Fibroblast of skin of right quadriceps (primary cell): ENCODE data around the gene AP4B1.

Source experiments
- DNase-seq: peaks from one replicate; pipeline ENCODE4 v3.0.0-alpha.2; 2013

AP4B1 gene

DNA sequence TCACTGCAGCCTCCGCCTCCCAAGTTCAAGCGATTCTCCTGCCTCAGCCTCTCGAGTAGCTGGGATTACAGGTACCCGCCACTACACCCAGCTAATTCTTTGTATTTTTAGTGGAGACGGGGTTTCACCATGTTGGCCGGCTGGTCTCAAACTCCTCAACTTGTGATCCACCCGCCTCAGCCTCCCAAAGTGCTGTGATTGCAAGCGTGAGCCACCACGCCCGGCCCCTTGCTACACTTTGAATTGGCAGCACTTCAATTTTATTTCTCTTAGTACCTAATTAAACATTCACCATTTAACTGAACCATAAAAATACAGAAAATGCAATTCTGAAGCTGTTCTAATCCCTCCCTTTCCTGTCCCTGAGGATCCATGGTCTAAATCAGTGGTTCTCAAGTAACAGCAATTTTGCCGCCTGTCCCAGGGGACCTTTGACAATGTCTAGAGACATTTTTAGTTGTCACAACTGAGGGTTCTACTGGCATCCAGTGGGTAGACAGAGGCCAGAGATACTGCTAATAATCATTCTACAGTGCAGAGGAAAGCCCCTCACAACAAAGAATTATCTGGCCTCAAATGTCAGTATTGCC, 12.9 kb downstream of the AP4B1 start:
- no peak for DNase-seq

DNA sequence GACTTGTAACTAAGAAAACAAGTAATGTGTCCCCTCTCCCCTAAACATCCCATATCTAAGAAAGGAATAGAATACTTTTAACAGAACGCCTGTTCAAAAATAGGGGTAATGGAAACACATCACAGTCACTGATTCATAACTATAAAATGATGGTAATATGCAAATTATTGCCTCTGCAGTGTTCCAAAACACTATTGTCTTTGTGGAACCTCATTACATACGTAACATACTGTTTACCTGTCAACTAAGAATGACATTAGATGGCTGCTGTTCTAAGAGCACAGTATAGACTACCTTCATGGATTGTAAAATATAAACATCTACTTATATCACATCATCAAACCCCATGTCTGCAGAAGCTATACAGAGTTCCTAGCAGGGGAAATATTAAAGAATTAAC, 13.8 kb downstream of the AP4B1 start:
- DNase-seq, result no peak

DNA sequence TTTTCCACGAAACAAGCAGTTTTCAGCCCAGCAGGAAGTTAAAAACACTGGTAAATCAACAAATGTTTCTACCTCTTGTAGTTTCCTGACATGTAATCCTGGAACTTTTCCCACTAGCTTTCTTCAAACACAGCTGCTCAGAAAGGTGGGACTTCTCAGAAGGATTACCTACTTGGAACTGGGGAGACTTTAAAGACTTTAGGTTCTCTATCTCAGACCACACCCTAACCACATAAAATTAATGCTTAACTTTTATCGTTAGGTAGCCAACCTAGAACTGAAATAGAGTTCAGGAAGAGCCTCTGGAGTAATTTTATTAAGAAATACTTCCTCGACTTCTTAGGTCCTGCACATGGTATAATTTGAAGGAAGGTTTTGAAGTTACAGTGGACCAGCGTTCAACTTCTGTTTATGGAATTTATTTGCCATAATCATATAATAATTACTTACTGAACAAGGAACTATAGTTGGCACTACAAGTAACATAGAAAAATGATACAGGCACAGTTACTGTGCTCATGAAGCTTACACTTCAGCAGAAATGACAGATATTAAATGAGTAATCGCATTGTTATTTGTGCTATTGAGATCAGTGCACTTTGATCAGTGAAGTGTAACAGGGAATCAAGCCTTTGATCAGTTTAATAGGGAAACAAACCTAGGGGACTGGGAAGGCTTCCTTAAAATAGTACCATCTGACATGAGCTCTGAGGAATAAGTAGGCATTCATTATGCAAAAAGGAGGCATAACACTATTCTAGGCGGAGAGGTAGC, 17.0 kb downstream of the AP4B1 start, which contains the start of gene BCL2L15:
Gene BCL2L15 (minus strand): TSS at position 180 of the 774 bp plus-strand sequence. CDS start 206 bp downstream, outside the sequence.
- no peak for DNase-seq

DNA sequence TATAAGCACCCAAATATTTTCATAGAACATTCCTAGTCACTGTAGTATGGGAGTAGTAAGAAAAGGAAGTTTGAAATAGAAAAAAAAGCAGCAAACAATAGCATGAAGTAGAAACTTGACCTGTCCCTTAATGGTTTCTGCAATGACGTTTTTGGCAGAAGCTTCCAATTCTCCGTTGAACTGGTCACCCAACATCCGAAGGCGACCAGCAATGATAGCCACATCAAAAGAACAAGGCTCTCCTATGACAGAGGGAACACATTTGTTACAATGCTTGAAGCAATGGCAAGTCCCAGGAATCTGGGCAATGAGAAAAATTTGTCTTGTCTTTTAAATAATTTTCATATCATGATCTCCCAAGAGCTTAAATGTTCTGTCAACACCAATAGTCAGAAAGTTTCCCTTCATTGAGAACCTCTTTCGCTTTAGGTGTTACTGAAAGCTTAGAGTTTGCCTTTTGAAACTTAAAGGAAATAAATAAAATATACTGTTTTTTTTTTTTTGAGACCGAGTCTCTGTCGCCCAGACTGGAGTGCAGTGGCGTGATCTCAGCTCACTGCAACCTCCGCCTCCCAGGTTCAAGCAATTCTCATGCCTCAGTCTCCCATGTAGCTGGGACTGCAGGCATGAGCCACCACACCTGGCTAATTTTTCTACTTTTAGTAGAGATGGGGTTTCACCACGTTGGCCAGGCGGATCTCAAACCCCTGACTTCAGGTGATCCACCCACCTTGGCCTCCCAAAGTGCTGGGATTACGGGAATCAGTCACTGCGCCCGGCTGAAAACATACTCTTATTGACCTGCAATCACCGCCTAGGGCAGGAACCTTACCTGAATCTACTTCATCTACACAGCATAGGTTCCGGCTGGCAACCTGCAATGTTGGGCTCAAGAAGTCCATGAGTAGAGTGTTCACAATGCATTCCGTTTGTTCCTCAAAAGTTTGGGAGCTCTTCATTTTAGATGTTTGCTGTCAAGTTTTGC, 17.9 kb downstream of the AP4B1 start:
- DNase-seq, result no peak

DNA sequence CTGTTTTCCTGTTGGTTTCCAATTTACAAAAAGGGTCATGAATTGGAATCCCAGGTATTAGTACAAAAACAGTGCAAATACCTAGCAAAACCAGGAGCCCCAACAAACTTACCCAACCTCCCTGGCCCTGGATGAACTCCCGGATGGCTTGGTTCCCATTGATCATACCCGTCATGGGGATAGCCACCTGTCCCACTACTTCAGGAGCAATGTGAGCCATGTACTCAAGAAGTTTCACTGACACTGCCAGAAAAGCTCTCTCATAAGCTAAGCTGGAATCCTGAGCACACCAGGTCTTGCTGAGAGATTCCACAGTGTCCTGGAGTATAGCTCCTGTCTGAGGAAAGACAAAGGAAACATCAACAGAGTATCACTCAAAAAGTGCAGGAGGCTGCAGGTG, 22.9 kb downstream of the AP4B1 start:
- no peak for DNase-seq

DNA sequence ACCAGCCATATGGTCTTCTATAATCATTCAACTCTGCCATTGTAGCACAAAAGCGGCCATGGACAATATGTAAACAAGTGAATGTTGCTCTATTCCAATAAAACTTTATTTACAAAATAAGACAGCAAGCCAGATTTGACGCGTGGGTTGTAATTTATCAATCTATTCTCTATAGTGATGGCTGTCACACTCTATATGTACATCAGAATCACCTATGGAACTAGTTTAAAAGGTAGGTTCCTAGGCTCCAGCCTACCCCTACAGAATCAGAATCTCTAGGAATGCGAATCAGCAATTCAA, 24.9 kb downstream of the AP4B1 start:
- DNase-seq, result no peak

DNA sequence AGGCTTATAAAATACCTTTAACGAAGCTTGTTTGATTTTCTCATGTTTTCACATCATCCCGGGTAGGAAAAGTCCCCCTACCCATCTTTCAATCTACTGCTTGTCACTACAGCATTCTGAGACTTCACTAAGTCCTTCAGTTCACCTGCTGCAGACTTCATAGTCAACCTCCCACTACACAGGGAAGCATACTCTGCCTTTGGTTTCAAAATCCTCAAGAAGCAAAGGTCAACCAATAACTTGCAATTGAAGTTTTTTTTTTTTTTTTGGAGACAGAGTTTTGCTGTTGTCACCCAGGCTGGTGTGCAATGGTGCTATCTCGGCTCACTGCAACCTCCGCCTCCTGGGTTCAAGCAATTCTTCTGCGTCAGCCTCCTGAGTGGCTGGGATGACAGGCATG, 28.4 kb downstream of the AP4B1 start:
- DNase-seq, result no peak

DNA sequence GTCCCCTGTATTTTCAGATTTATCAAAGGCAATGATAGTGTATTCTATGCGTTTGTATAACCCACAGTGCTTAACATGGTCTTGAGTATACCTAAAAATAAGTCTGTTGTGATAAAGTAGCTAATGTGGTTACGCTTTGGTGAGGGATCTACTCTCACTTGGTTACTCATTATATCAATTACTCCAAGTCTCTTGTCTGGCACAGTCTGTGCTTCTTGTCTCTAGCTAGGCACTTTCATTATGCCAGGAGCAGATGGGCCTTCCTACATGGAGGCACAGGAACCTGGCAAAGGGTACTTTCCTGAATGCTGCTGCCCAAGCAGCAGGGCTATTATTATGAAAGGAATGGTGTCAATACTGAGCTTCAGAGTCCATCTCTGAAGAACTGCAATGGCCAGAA, 28.9 kb downstream of the AP4B1 start:
- DNase-seq, result no peak

DNA sequence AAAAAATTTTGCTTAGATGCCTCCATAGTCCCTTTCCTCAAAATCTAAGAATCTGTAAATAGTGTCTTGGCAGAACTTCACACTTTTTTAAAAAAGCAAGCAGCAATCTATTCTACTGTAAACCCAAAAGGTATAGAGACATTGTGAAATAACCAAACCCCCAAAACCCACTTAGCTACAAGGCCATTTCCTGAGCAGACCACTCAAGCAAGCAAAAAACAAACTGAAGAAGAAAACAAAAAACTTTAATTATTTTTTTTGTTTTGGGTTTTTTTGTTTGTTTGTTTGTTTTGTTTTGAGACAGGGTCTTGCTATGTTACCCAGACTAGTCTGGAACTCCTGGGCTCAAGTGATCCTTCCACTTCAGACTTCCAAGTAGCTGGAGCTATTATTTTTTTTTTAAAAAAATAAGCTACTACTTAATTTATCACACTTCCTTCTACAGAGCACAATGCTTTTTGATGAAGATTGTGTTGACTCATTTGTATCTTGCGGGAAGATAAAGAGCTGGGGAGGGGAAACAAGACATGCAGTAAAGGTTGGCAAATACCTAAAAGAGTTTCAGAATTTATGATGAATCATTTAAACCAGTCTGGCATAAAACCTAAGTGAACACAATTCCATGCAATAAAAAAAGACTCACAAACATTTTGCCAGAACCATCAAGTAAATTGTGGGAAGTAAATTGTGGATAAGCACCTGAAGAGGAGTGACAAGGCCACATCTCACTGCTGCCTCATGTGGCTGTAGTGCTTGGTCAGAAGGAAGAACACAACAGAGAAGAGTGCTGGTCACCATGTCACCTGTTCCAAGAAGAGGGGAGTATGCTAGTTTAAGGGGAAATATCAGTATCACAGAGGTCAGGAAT, 30.4 kb downstream of the AP4B1 start:
- peak; percentile 17 for DNase-seq

DNA sequence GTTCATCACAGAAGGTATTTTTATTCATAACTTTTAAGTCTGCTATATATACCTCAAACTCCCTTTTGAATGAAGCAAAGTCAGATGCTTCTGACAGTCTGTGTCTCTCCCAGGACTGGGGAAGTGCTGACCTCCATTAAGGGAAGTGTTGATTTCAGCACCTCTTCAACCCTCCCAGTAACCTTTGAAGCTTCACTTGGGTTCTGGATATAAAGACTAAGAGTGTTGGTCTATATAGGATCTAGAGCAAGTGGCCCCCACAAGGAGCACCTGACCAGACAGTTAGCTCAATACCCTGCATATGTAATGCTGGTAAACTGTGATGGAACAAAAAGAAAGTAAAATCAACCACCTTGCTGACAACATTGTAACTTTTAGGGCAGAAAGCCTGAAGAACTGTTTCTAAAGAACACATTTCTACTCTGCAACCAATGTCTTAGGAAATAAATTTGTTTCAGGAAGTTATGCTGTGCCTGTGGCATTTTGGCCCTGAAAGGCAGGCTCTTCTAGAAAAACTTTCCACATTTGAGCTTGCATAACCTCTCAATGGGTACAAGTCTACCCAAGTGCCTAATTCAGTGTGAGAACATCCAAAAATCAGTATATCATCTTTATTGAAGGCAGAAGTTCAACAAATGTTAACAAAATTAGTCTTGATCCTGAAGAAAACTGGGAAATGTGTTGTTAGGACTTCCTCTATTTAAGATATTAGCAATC, 32.2 kb downstream of the AP4B1 start:
- no peak for DNase-seq

DNA sequence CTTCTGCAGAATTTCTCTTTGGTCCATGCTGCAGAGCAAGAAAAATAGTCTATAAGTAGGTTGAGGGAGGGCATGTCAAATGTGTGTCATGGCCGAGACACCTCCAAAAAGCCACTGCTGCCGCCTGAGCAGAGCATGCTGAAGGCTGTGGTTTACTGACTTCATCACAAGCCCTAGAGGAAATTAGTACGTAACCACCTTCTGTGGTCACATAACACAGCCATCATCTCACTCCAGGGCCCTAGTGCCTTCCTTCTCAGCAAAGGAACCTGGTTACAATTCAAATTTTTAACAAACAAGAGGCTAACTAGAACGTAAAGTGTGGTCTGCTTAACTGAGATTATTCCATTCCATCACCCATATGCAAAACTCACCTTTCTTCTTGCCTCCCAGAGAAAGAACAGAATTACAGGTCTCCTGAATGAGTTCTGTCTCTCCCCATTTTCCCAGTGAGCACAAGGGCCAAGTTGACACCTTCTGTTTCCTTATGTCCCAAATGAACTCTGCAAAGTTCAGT, 32.9 kb downstream of the AP4B1 start, which contains the start of gene PTPN22:
Gene PTPN22 (minus strand): TSS at position 116 of the 517 bp plus-strand sequence.
- peak; percentile 81 for DNase-seq

DNA sequence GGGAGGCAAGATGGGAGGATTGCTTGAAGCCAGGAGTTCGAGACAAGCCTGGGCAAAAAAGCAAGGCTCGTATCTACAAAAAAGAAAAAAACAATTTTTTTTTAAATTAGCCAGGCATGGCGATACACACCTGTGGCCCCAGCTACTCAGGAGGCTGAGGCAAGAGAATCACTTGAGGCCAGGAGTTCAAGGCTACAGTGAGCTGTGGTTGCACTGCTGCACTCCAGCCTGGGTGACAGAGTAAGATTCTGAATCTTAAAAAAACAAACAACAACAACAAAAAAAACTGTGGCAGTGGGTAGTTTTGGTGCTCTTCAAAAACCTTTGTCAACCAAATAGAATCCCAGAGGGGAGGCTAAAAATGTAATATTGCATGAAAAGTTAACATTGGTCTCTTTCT, 33.8 kb downstream of the AP4B1 start:
- DNase-seq, result no peak

DNA sequence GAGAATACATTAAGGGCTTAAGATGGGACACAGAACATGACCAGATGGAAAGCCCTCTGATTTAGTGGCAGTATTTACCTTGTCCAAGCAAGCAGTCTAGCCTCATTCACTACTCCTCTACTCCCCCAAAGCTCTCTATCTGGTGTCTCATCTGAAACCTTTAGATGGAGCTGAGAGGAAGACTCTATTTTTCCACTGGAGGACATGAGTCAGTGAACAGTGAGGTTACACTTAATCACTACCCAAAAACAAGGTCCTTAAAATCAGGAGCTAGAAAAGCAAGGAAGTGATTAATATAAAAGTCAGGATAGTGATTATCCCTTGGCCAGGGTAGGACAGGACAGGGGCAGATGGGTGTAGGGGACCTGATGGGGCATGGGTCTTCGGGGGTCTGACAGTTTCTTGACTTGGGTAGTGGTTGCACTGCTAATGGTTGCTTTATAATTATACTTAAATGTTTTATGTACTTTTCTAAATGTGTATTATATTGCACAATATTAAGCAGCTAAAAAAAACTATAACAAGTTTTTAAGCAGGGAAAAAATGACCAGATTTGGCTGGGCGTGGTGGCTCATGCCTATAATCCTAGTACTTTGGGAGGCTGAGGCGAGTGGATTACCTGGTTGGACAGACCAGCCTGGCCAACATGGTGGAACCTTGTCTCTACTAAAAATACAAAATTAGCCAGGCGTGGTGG, 36.1 kb downstream of the AP4B1 start:
- DNase-seq, result peak; percentile 66

DNA sequence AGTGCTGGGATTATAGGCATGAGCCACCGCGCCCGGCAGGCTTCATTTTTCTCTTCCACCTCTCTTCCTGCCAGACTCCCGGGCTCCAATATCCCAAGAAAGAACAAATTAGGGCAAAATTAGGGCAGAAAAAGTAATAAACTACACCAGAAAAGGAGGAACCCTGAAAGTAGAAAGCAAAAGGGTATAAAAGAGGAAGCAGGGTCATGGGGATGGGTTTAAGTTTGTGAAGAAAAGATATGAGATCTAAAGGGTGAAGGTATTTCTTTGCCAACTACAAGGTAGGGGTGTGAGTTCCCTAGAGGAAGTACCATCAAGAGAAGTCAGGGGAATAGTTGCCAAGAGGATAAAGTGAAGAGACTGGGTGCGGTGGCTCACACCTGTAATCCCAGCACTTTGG, 43.0 kb downstream of the AP4B1 start:
- no peak for DNase-seq

DNA sequence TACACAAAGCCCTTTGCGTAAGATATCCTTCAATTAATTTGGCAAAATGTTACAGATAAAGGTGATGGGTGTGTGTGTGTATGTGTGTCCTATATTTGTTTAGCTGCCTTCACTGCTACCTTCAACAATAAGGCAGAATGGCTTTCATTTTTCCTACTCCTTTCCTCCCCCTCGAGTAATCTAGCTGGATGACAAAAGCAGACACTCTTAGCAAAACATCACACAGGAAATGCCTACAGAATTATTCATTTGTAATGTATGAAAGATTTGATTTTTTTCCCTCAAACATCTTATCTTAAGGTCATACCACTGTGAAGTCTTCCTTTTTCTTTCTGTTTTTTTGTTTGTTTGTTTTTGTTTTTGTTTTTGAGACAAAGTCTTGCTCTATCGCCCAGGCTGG, 43.7 kb downstream of the AP4B1 start:
- peak; percentile 84 for DNase-seq

DNA sequence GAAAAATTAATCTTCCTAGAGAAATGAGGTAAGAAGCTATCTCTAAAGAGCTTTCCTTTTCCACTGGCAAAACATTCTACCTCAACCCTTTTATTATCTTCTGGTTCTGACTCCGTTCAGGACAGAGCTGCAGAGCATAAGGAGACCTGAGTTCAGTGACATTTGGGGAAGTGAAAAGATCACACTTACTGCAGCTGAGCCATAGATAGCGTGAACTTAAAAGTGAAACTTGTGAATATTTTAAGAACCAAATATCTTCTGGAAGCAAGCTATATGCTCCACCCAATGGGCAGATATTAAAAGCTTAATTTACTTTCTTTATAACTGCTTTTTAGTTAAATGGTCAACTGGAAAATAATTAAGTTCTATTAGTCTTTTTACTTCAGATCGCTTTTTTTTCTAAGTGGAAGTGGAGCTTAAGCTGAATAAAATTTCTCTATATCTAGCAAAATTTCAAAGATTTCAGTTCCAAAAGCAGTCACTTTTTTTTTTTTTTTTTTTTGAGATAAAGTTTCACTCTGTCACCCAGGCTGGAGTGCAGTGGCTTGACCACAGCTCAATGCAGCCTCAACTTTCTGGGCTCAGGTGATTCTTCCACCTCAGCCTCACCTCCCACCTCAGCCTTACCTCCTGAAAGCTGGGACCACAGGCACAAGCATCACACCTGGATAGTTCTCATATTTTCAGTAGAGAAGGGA, 45.0 kb downstream of the AP4B1 start:
- DNase-seq, result no peak

DNA sequence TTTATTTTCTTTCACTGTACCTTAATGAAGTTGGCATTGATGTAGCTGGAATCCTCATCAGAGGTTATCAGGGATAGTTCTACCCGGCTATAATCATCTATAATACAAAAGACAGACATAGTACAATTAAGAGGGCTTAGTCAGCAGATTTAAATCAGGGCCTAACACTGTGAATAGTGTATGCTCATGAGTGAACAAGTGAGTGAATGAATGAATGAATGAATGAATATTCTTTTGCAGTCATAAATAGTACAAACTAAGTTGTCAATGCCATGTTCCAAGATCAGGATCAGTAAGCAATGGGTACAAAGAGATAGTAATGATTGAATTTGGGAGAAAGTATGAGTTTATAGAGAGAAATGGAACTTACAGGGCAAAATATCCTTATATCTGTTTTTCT, 45.6 kb downstream of the AP4B1 start:
- no peak for DNase-seq

DNA sequence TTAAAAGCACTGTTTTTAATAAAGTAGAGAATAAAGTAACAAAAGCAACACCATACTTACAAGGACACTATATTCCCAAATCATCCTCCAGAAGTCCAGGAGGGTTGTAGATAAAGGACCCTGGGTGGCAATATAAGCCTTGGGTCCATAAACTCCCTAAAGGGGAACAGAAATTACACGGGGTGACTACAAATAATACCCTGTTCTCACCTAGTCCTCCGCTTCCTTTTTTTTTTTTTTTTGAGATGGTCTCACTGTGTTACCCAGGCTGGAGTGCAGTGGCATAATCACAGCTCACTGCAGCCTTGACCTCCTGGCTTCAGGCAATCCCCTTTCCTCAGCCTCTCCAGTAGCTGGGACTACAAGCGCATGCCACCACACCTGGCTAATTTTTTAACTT, 46.2 kb downstream of the AP4B1 start:
- no peak for DNase-seq

DNA sequence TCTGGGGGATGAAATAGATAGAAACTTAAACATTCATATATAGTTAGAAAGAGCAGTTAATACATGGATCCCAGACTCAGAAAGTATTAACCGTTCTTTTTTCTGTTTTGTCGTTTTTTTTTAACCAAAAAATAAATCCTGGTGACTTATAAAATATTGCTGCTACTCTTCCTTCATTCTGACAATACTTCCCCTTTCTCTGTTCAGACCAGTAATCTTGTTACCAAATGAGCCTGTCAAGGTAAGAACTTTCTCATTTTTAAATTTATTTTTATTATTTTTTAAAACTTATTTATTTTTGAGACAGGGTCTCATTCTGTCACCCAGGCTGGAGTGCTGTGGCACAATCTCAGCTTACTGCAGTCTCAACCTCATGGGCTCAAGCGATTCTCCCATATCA, 46.8 kb downstream of the AP4B1 start:
- no peak for DNase-seq

DNA sequence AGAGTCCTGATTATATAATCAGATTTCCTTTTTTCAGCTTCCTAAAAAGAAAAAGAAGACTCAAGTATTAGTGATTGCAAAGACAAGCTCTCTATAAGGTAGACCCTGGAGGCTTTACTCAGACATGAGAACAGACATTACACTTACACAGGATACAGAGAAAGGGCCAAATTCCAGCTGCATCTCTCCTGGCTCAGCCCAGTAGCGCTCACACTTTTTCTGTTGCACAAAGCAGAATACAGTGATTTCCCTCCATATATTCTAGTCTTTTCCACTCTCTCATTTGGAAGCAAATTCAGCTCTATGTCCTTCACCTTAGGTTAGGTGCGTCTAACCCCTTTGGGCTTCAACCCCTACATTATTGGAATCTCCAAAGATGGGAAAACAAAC, 48.2 kb downstream of the AP4B1 start:
- no peak for DNase-seq
